Small intestine (tissue), 7 donors: ENCODE measurements around the gene DYNC1I1. TPM values are rescaled to one million over a fixed set of nuclear protein-coding genes. Genes with fewer than 3 reads are reported as not detected.

Experiments
- DNase-seq, 2 donors: peaks; one replicate each; pipeline versions ENCODE4 v3.0.0 to v3.0.0-alpha.2; 2013
- FAIRE-seq: peaks from 2 replicates; lab custom pipeline; 2012; peaks lifted over from hg19 to GRCh38; lab: Jason Lieb, UNC
- H3K27ac ChIP-seq, 3 donors: one replicate each; pipeline ENCODE4 v1.5.1; 2013; ENCODE audit warnings: low read length in 2 of 3, mild to moderate bottlenecking in 2 of 3, control low read depth in 1 of 3, inconsistent platforms in 1 of 3, low read depth in 1 of 3, moderate library complexity in 1 of 3
- H3K27me3 ChIP-seq, 3 donors: one replicate each; pipeline ENCODE4 v1.6.1; 2013; ENCODE audit warnings: low read length in 3 of 3, inconsistent platforms in 1 of 3; ENCODE audit not compliant: control insufficient read depth in 3 of 3, insufficient read depth in 3 of 3
- H3K36me3 ChIP-seq, 3 donors: one replicate each; pipeline ENCODE4 v1.6.1; 2013; ENCODE audit warnings: low read length in 3 of 3, inconsistent platforms in 1 of 3, low read depth in 1 of 3, mild to moderate bottlenecking in 1 of 3, moderate library complexity in 1 of 3; ENCODE audit not compliant: control insufficient read depth in 3 of 3, insufficient read depth in 2 of 3
- H3K4me1 ChIP-seq, 3 donors: one replicate each; pipeline ENCODE4 v1.6.1; 2013; ENCODE audit warnings: low read length in 2 of 3, inconsistent platforms in 1 of 3, low read depth in 1 of 3, mild to moderate bottlenecking in 1 of 3, moderate library complexity in 1 of 3; ENCODE audit not compliant: control insufficient read depth in 3 of 3, insufficient read depth in 2 of 3
- H3K4me3 ChIP-seq, 3 donors: one replicate each; pipeline ENCODE4 v1.5.1; 2013; ENCODE audit warnings: low read length in 3 of 3, control low read depth in 1 of 3, inconsistent platforms in 1 of 3, low read depth in 1 of 3, mild to moderate bottlenecking in 1 of 3, moderate library complexity in 1 of 3
- H3K9me3 ChIP-seq, 2 donors: one replicate each; pipeline ENCODE4 v1.6.1; 2013; ENCODE audit warnings: low read depth in 1 of 2, low read length in 1 of 2; ENCODE audit not compliant: control insufficient read depth in 2 of 2, insufficient read depth in 1 of 2
- WGBS, 3 donors: extraction: QIAGEN DNeasy Blood & Tissue Kit; methylation state at CpG; one replicate each; pipeline ENCODE4 v1.1.7; 2013; 5-methylcytosine and 5-hydroxymethylcytosine counted together
- polyA plus RNA-seq, 4 donors: library from polyadenylated mRNA; stranded (reverse) in 3 of 4; unstranded in 1 of 4; fragments of 200-250 nt in 3 of 4; fragments of 120-200 nt in 1 of 4; gene quantifications; one replicate each; pipeline versions ENCODE4 v1.2.1 to v1.2.3, GENCODE V29; 2013
- donor health status: healthy with polysubstance abuse.
- donor health status: control.
- donor health status: control.
- donor health status: Bipolar disorder and iron deficiency.
- donor health status: healthy.

The DYNC1I1 gene
- polyA plus RNA-seq, 4 donors = 0.12 to 2.4 (median 0.27) TPM; not detected in 1

DNA sequence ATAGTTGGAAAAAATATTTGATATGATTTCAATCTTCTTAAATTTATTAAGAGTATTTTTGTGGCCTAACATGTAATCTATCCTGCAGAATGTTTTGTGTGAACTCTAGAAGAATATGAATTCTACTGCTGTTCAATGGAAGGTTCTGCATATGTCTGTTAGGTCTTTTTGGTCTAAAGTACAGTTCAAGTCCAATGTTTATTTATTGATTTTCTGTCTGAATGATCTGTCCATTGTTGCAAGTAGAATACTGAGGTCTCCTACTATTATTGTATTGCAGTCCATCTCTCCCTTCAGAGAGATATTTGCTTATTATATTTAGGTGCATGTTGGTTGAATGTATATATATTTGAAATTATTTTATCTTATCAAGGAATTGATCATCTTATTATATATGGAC, 18.9 kb upstream of the DYNC1I1 start:
- H3K27me3 ChIP-seq = peaks cover 0 to 2% (median 2%) of the 10 kb centered on the region in 3 donors
- no peak overlapping the region for H3K4me3 ChIP-seq
- H3K27ac ChIP-seq = no peak overlapping the region
- H3K9me3 ChIP-seq = no peaks in the 10 kb centered on the region
- H3K36me3 ChIP-seq = no peaks in the 10 kb centered on the region
- no peaks in the 10 kb centered on the region for H3K4me1 ChIP-seq
- DNase-seq (no peak), FAIRE-seq (no peak)

DNA sequence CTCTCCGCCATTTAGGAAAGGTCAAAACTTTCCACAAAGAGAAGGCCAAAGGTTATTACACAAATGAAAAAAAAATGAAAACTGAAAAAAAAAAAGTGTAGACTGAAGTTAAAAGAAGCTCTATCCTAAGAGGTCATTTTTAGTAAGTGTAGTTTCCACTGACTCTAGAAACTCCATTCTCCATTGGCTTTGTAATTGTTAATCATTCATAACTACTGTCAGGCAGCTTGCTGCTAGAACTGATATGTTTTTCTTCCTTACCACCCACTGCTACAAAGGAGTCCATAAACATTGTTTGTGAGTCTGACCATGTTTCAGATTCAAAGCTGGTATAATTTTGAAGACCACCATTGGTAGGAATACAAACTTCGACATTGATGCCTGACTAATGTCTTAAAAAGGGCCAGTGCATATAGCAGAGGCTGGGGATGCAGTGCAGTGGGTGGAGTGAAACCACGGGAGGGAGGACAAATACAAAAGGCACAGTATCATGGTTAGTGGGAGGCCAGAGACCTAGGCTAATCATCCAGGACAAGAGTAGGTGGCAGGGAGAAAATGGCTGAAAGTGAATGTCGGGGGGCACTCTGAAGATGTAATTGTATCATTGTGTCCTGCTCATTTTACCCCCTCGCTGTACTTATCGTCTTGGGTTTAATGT, 16.9 kb upstream of the DYNC1I1 start:
- FAIRE-seq = no peak
- 78 to 86% (median 80%) methylated on average over 6 of the region's 6 CpGs for WGBS, 3 donors
- Histone ChIP-seq H3K36me3 (no peaks in the 10 kb centered on the region), H3K27ac (no peak overlapping the region), H3K27me3 (peaks cover 0 to 2% (median 2%) of the 10 kb centered on the region in 3 donors), H3K4me3 (no peak overlapping the region), H3K4me1 (no peaks in the 10 kb centered on the region), H3K9me3 (no peaks in the 10 kb centered on the region)
- DNase-seq = no peak

DNA sequence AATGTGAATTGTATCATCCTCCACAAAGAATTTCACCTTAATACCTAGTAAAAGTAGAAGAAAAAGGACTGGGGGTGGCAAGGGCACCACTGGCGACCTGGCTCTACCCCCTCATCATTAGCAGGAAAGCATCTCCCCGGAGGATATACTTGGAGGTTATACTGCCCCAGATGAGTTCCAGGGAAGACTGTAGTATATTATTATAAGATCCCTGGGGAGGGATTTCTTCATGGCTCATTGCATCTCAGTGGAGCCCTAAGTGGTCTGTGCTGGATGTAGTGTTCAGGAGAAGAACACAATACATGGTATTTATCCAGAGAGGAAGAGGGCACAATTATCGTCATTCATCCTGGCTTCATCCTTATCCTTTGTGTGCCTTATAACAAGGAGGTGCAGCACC, 14.2 kb upstream of the DYNC1I1 start:
- no peak for FAIRE-seq
- H3K4me3 ChIP-seq = no peak overlapping the region
- H3K9me3 ChIP-seq = no peaks in the 10 kb centered on the region
- H3K36me3 ChIP-seq = no peaks in the 10 kb centered on the region
- no peak for DNase-seq
- WGBS, 3 donors = 81 to 88% (median 82%) methylated on average over 3 of the region's 3 CpGs
- peaks cover 0 to 2% (median 2%) of the 10 kb centered on the region in 3 donors for H3K27me3 ChIP-seq
- no peak overlapping the region for H3K27ac ChIP-seq
- H3K4me1 ChIP-seq = no peaks in the 10 kb centered on the region

DNA sequence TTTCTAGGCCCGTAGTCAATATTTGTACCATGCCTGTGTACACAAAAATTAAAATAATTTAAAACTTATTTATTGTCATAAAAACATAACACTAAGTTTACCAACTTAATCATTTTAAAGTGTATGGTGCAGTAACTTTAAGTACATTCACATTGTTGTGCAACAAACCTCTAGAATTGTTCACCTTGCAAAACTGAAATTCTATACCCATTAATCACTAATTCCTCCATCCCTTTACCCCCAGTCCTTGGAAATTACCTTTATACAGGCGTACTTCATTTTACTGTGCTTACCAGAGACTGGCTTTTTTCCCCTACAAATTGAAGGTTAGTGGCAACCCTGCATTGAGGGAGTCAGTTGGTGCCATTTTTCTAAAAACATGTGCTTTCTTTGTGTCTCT, 6.3 kb upstream of the DYNC1I1 start:
- 87 to 93% (median 90%) methylated on average over 2 of the region's 2 CpGs for WGBS, 3 donors
- Histone ChIP-seq H3K9me3 (no peaks in the 10 kb centered on the region), H3K4me1 (no peaks in the 10 kb centered on the region), H3K27ac (no peak overlapping the region), H3K4me3 (no peak overlapping the region), H3K27me3 (no peaks in the 10 kb centered on the region), H3K36me3 (no peaks in the 10 kb centered on the region)
- no peak for FAIRE-seq
- DNase-seq = no peak

DNA sequence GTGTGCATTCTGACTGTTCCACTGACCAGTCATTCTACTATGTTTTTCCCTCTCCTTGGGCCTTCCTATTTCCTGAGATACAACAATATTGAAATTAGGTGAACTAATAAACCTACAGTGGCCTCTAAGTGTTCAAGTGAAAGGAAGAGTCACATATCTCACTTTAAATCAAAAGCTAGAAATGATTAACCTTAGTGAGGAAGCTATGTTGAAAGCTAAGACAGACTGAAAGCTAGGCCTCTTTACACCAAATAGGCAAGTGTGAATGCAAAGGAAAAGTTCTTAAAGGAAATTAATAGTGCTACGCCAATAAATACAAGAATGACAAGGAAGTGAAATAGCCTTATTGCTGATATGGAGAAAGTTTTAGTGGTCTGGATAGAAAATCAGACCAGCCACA, 5.7 kb upstream of the DYNC1I1 start:
- WGBS, 3 donors = 71 to 87% (median 83%) methylated on average over 1 of the region's 1 CpG
- Histone ChIP-seq H3K4me1 (no peaks in the 10 kb centered on the region), H3K27me3 (no peaks in the 10 kb centered on the region), H3K27ac (no peak overlapping the region), H3K9me3 (no peaks in the 10 kb centered on the region), H3K4me3 (no peak overlapping the region), H3K36me3 (no peaks in the 10 kb centered on the region)
- FAIRE-seq (no peak), DNase-seq (no peak)

DNA sequence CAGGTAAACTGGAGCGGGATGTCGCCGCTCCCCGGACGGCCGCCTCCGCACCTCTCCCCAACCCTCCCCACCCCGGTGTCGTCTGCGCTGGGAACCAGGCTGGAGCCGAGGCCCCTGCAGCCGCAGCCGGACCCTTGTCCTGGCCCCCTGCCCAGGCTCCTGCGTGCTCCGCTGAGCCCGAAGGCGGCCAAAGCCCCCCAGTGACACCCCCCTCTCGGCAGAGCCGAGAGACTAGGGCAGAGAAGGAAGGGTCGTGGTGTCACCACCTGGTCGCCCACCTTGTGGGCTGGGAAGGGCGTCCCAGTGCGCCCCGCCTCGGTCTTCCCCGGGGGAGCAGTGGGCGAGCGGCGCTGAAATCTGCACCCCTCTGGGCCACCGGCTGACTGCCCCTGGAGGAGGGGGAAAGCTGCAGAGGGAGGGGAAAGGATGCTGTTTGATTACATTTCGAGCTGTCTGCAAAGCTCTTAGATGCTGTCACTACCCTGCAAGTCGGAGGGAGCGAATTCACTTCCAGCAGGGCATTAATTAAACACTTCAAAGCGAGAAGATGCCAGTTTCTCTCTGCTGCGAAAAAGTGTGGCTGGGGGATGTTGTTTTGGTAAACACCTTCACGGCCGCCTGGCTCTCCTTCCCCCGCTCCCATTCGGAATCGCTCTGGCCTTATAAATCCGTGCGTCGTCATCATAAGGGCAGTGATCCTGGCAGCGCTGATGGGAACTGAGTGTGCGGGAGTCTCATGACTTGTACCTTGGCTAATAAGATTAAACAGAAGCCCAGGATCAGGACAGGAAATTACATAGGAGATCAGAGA, 622 bp downstream of the DYNC1I1 start:
- Histone ChIP-seq H3K4me3 (peak overlapping the region; percentile 20 to 58 (median 39)), H3K27ac (no peak overlapping the region), H3K9me3 (no peaks in the 10 kb centered on the region), H3K36me3 (no peaks in the 10 kb centered on the region), H3K4me1 (peaks cover 2 to 7% (median 3%) of the 10 kb centered on the region in 3 donors), H3K27me3 (peaks cover 0 to 22% (median 5%) of the 10 kb centered on the region in 3 donors)
- no peak for FAIRE-seq
- 10 to 11% (median 11%) methylated on average over 44 to 45 of the region's 45 CpGs for WGBS, 3 donors
- peak in 1 of 2 donors; percentile 7 for DNase-seq

DNA sequence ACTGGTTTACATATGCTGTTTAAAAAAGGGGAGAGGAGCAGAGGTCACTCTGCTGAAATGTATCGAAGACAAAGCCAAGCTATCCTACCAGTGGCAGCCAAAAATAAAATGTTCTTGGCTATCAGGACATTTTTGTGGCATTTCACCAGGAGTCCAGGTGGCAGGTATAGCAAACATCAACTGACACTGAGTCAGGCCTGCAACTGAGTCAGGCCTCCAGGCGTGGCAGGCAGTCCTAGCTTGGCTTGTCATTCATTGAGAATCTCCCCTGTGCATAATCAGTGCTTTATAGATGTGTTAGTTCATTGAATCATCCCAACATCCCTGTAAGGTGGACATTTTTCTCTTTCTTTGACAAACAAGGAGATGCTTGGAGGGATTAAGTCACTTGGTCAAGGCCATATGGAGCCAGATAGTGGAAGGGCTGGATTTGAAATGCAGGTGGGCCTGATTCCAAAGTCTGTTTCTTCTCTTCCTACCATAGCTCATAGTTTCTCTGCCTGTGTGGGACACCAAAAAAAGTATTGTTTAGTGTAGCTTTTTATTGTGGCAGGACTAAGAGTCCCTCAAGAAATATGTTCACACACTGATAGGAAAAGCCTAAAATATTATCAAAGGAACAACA, 4.3 kb downstream of the DYNC1I1 start:
- H3K4me1 ChIP-seq = peaks cover 2 to 7% (median 3%) of the 10 kb centered on the region in 3 donors
- H3K27ac ChIP-seq = no peak overlapping the region
- 84 to 86% (median 85%) methylated on average over 2 of the region's 2 CpGs for WGBS, 3 donors
- no peak overlapping the region for H3K4me3 ChIP-seq
- no peak for FAIRE-seq
- no peaks in the 10 kb centered on the region for H3K9me3 ChIP-seq
- no peak for DNase-seq
- no peaks in the 10 kb centered on the region for H3K36me3 ChIP-seq
- peaks cover 0 to 22% (median 5%) of the 10 kb centered on the region in 3 donors for H3K27me3 ChIP-seq

DNA sequence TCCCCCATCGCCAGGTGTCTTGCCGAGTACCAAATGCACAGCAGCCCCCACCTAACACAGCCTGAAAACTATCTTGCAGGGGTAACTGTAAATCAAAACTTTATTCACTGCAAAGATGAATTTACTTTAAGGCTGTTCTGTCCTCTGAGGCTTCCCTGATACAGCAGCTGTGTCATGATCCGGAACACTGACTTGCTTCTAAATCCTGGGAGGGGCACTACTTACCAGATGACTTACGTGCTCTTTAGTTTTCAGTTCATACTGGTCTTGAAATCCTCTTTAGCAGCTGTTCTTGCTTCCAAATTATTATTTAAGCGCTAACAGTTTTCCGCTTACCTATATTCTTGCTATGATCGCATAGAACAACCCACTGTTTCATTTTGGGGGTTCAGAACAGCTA, 4.9 kb downstream of the DYNC1I1 start:
- H3K27me3 ChIP-seq = peaks cover 0 to 22% (median 5%) of the 10 kb centered on the region in 3 donors
- H3K36me3 ChIP-seq = no peaks in the 10 kb centered on the region
- no peak overlapping the region for H3K27ac ChIP-seq
- FAIRE-seq = no peak
- peaks cover 0 to 1% of the 10 kb centered on the region in 2 donors for H3K9me3 ChIP-seq
- no peak for DNase-seq
- no peak overlapping the region for H3K4me3 ChIP-seq
- peaks cover 2 to 7% (median 3%) of the 10 kb centered on the region in 3 donors for H3K4me1 ChIP-seq
- 81 to 90% (median 89%) methylated on average over 7 of the region's 7 CpGs for WGBS, 3 donors
